CD8-positive, alpha-beta memory T cell (primary cell): ENCODE measurements around the gene CCM2. TPM values are rescaled to one million over a fixed set of nuclear protein-coding genes. Genes with fewer than 3 reads are reported as not detected.

Experiments
- CTCF ChIA-PET: fragments of 350-600 bp; sonication (Branson Sonifier 250); formaldehyde crosslinking; loops from one replicate; lab custom pipeline; 2021; ENCODE audit warnings: antibody characterized with exemption; lab: Charles Lee
- POLR2A ChIA-PET: fragments of 350-600 bp; sonication (Branson Sonifier 250); formaldehyde crosslinking; loops from one replicate; lab custom pipeline; 2021; ENCODE audit warnings: antibody characterized with exemption; lab: Charles Lee
- DNase-seq, 5 donors: peaks; one replicate each; pipeline versions ENCODE4 v3.0.0 to v3.0.0-alpha.2; 2020 to 2022; ENCODE audit warnings: mixed read lengths in 1 of 5
- H3K27ac ChIP-seq: one replicate; pipeline ENCODE4 v1.7.0; 2013; ENCODE audit warnings: low read depth, mild to moderate bottlenecking, low read length, moderate library complexity
- H3K27me3 ChIP-seq: 2 replicates; pipeline ENCODE4 v1.7.0; 2013; ENCODE audit warnings: low read length, mild to moderate bottlenecking; ENCODE audit not compliant: insufficient read depth, poor library complexity, severe bottlenecking
- H3K36me3 ChIP-seq: 2 replicates; pipeline ENCODE4 v1.7.0; 2013; ENCODE audit warnings: mild to moderate bottlenecking, low read length, moderate library complexity; ENCODE audit not compliant: insufficient read depth
- H3K4me1 ChIP-seq: 2 replicates; pipeline ENCODE4 v1.7.0; 2013; ENCODE audit warnings: mild to moderate bottlenecking, low read length, moderate library complexity; ENCODE audit not compliant: insufficient read depth
- H3K4me3 ChIP-seq: 2 replicates; pipeline ENCODE4 v1.7.0; 2013; ENCODE audit warnings: mild to moderate bottlenecking, low read length
- H3K9me3 ChIP-seq: 2 replicates; pipeline ENCODE4 v1.7.0; 2013; ENCODE audit warnings: mild to moderate bottlenecking, low read length
- H3K27ac Mint-ChIP-seq, 8 donors: one replicate each; pipeline ENCODE4 v1.8.0; 2020 to 2021; ENCODE audit warnings: mixed read lengths in 8 of 8, mild to moderate bottlenecking in 6 of 8, inconsistent platforms in 3 of 8, moderate library complexity in 3 of 8
- H3K27me3 Mint-ChIP-seq, 2 donors: one replicate each; pipeline ENCODE4 v1.8.0; 2020 to 2021; ENCODE audit warnings: mixed read lengths in 2 of 2, mild to moderate bottlenecking in 1 of 2, moderate library complexity in 1 of 2
- H3K36me3 Mint-ChIP-seq, 3 donors: one replicate each; pipeline ENCODE4 v1.8.0; 2020 to 2021; ENCODE audit warnings: mixed read lengths in 3 of 3, inconsistent platforms in 1 of 3, mild to moderate bottlenecking in 1 of 3
- H3K4me1 Mint-ChIP-seq, 3 donors: one replicate each; pipeline ENCODE4 v1.8.0; 2020 to 2021; ENCODE audit warnings: mixed read lengths in 3 of 3, inconsistent platforms in 1 of 3, mild to moderate bottlenecking in 1 of 3
- H3K4me3 Mint-ChIP-seq, 7 donors: one replicate each; pipeline ENCODE4 v1.8.0; 2020 to 2021; ENCODE audit warnings: mixed read lengths in 7 of 7, mild to moderate bottlenecking in 6 of 7, moderate library complexity in 4 of 7, inconsistent platforms in 2 of 7
- H3K9me3 Mint-ChIP-seq, 5 donors: one replicate each; pipeline ENCODE4 v1.8.0; 2020 to 2022; ENCODE audit warnings: mixed read lengths in 5 of 5, mild to moderate bottlenecking in 3 of 5, moderate library complexity in 2 of 5, inconsistent platforms in 1 of 5
- polyA plus RNA-seq: library from polyadenylated mRNA; unstranded; fragments of 300-500 nt; fragmentation: Illumina TruSeq; gene quantifications from one replicate; pipeline ENCODE4 v1.2.3, GENCODE V29; 2021
- total RNA-seq, 2 experiments: library from RNA; stranded (reverse); gene quantifications; one replicate each; pipeline ENCODE4 v1.2.3, GENCODE V29; 2021

The CCM2 gene
- total and polyA plus RNA-seq, 3 experiments from 2014 or later, result 70.6 to 81.1 (median 74.8) TPM

- H3K4me3 ChIP-seq, result no peak overlapping the region
- Mint-ChIP-seq H3K4me1 (peaks cover 9 to 38% (median 11%) of the 10 kb centered on the region in 3 donors), H3K27ac (peak overlapping the region in 1 of 8 donors; percentile 93), H3K27me3 (peaks cover 0 to 1% of the 10 kb centered on the region in 2 donors), H3K36me3 (peaks cover 4 to 71% (median 9%) of the 10 kb centered on the region in 3 donors), H3K4me3 (no peak overlapping the region), H3K9me3 (no peaks in the 10 kb centered on the region)
- CTCF ChIA-PET, result interaction anchor here (0.7 to 1.1 kb wide), 4 partner anchors 11 to 102 kb away, joined by 3 to 4 read pairs (median 3); no protein-coding TSS in a partner anchor
- no peak overlapping the region for H3K27ac ChIP-seq
- H3K4me1 ChIP-seq, result no peaks in the 10 kb centered on the region
- H3K27me3 ChIP-seq, result no peaks in the 10 kb centered on the region
- no peak for DNase-seq
- POLR2A ChIA-PET, result no interaction called here
- H3K36me3 ChIP-seq, result peaks cover 61% of the 10 kb centered on the region
- no peaks in the 10 kb centered on the region for H3K9me3 ChIP-seq
Measured at GRCh38 chr7:45075355-45075644, 75.3 kb downstream of the CCM2 start.

DNA sequence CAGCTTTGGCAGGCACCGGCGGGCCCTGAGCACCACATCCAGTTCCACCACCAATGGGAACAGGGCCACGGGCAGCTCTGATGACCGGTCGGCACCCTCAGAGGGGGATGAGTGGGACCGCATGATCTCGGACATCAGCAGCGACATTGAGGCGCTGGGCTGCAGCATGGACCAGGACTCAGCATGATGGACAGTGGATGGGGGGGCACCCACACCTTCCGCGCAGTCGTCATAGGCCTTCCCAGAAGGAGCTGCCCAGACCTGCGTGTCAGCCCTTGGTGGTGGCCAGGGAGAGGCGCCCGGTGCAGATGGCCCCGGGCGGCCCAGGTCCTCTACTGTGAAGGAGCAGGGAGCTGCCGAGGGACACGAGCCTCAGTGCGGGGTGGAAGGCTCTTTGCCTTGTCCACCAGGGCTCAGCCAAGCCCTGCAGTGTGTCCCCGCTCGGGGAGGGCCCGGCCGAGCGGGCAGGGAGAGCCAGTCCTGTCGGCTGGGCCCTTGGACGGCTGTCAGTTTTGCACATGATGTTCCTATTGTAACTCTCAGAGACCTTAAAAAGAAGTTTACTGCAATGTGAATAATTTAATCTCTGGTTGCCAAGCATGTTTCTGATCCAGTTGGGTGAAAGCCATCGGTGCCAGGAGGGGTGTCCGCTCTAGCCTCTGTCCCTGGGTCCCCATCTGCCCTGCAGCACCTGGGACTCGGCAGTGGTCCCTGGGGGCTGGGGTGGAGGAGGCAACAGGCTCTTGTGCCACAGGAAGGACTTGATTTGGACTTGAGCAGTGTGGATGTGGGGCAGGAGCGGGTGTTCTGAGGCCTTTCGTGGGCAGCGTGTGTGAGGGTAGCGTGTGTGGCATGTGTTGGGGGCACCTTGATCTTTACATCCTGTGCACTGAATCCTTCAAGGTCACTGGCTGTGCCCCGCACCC lies 76.1 kb downstream of the CCM2 start:
- Histone ChIP-seq H3K9me3 (no peaks in the 10 kb centered on the region), H3K36me3 (peaks cover 54% of the 10 kb centered on the region), H3K4me3 (no peak overlapping the region), H3K27me3 (no peaks in the 10 kb centered on the region), H3K4me1 (no peaks in the 10 kb centered on the region), H3K27ac (no peak overlapping the region)
- ChIA-PET CTCF (interaction anchor here (0.7 to 1.0 kb wide), 3 partner anchors 12 to 103 kb away, joined by 3 to 4 read pairs (median 3); no protein-coding TSS in a partner anchor), POLR2A (no interaction called here)
- no peak for DNase-seq
- no peak overlapping the region for H3K4me3 Mint-ChIP-seq
- peak overlapping the region in 1 of 8 donors; percentile 47 for H3K27ac Mint-ChIP-seq
- no peaks in the 10 kb centered on the region for H3K9me3 Mint-ChIP-seq
- peaks cover 9 to 38% (median 11%) of the 10 kb centered on the region in 3 donors for H3K4me1 Mint-ChIP-seq
- H3K27me3 Mint-ChIP-seq, result peaks cover 0 to 1% of the 10 kb centered on the region in 2 donors
- peaks cover 4 to 64% (median 9%) of the 10 kb centered on the region in 3 donors for H3K36me3 Mint-ChIP-seq

- Histone ChIP-seq H3K9me3 (no peaks in the 10 kb centered on the region), H3K36me3 (peaks cover 46% of the 10 kb centered on the region), H3K4me3 (no peak overlapping the region), H3K27ac (no peak overlapping the region), H3K4me1 (no peaks in the 10 kb centered on the region), H3K27me3 (no peaks in the 10 kb centered on the region)
- peaks cover 0 to 1% of the 10 kb centered on the region in 2 donors for H3K27me3 Mint-ChIP-seq
- H3K9me3 Mint-ChIP-seq, result no peaks in the 10 kb centered on the region
- peaks cover 3 to 56% (median 9%) of the 10 kb centered on the region in 3 donors for H3K36me3 Mint-ChIP-seq
- H3K27ac Mint-ChIP-seq, result peak overlapping the region in 1 of 8 donors; percentile 71
- DNase-seq, result no peak
- POLR2A ChIA-PET, result interaction anchor here (0.6 kb wide), 1 partner anchor 47 kb away, joined by 3 read pairs; no protein-coding TSS in a partner anchor
- H3K4me3 Mint-ChIP-seq, result no peak overlapping the region
- H3K4me1 Mint-ChIP-seq, result peaks cover 5 to 34% (median 10%) of the 10 kb centered on the region in 3 donors
- CTCF ChIA-PET, result no interaction called here
Measured at GRCh38 chr7:45076946-45077345, 76.9 kb downstream of the CCM2 start.

GRCh38 chr7:45077579-45077978 lies 77.6 kb downstream of the CCM2 start:
- peaks cover 0 to 1% of the 10 kb centered on the region in 2 donors for H3K27me3 Mint-ChIP-seq
- DNase-seq, result no peak
- H3K9me3 Mint-ChIP-seq, result no peaks in the 10 kb centered on the region
- H3K4me1 Mint-ChIP-seq, result peaks cover 4 to 32% (median 10%) of the 10 kb centered on the region in 3 donors
- no peak overlapping the region for H3K27ac ChIP-seq
- no peaks in the 10 kb centered on the region for H3K4me1 ChIP-seq
- H3K4me3 Mint-ChIP-seq, result no peak overlapping the region
- peaks cover 39% of the 10 kb centered on the region for H3K36me3 ChIP-seq
- no peaks in the 10 kb centered on the region for H3K9me3 ChIP-seq
- H3K27ac Mint-ChIP-seq, result peak overlapping the region in 5 of 8 donors; percentile 24 to 83 (median 76)
- peaks cover 2 to 50% (median 9%) of the 10 kb centered on the region in 3 donors for H3K36me3 Mint-ChIP-seq
- ChIA-PET POLR2A (no interaction called here), CTCF (no interaction called here)
- no peak overlapping the region for H3K4me3 ChIP-seq
- H3K27me3 ChIP-seq, result no peaks in the 10 kb centered on the region

GRCh38 chr7:45078125-45078681 lies 78.2 kb downstream of the CCM2 start:
- peaks cover 2 to 44% (median 5%) of the 10 kb centered on the region in 3 donors for H3K36me3 Mint-ChIP-seq
- H3K9me3 ChIP-seq, result no peaks in the 10 kb centered on the region
- H3K9me3 Mint-ChIP-seq, result no peaks in the 10 kb centered on the region
- H3K4me1 Mint-ChIP-seq, result peaks cover 4 to 28% (median 7%) of the 10 kb centered on the region in 3 donors
- no peak overlapping the region for H3K4me3 ChIP-seq
- H3K4me3 Mint-ChIP-seq, result no peak overlapping the region
- H3K4me1 ChIP-seq, result no peaks in the 10 kb centered on the region
- no peak for DNase-seq
- no peak overlapping the region for H3K27ac ChIP-seq
- H3K27ac Mint-ChIP-seq, result peak overlapping the region in 7 of 8 donors; percentile 24 to 83 (median 76)
- no peaks in the 10 kb centered on the region for H3K27me3 ChIP-seq
- no peaks in the 10 kb centered on the region for H3K27me3 Mint-ChIP-seq
- CTCF ChIA-PET, result no interaction called here
- POLR2A ChIA-PET, result no interaction called here
- H3K36me3 ChIP-seq, result peaks cover 33% of the 10 kb centered on the region

DNA sequence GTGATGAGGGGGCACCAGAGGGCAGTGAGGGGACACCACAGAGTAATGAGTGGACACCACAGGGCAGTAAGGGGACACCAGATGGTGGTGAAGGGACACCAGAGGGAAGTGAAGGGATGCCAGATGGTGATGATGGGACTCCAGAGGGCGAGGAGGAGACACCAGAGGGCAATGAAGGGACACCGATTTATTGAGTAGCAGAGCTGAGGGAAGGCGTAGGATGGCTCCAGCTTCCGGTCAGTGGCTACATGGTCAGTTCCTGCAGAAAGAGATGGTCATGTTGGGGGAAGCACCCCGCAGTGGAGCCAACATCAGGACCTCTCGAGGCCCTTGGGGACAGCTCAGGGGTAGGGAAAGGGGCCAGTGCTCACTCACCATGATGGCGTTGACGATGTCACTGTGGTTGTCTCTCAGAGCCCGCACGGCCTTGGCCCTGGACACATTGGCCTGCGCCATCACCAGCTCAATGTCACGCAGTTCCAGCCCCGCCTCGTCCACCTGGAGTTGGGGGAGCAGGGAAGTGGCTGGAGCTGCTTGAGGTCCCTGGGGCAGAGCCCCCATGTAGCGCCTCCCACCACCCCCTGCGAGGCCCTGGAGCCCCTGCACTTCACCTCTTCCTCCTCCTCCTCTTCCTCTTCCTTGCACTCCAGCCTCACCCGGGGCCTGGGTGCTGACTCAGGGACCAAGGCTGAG lies 80.4 kb downstream of the CCM2 start:
- H3K27ac ChIP-seq, result no peak overlapping the region
- Mint-ChIP-seq H3K27ac (peak overlapping the region; percentile 12 to 95 (median 76)), H3K27me3 (no peaks in the 10 kb centered on the region), H3K9me3 (no peaks in the 10 kb centered on the region), H3K4me1 (peaks cover 0 to 19% (median 2%) of the 10 kb centered on the region in 3 donors), H3K4me3 (peak overlapping the region in 1 of 7 donors; percentile 80), H3K36me3 (peaks cover 0 to 22% (median 0%) of the 10 kb centered on the region in 3 donors)
- H3K9me3 ChIP-seq, result no peaks in the 10 kb centered on the region
- no peak overlapping the region for H3K4me3 ChIP-seq
- POLR2A ChIA-PET, result no interaction called here
- DNase-seq, result no peak
- CTCF ChIA-PET, result interaction anchor here (1.0 to 1.6 kb wide), 3 partner anchors 43 to 236 kb away, joined by 3 to 5 read pairs (median 3); no protein-coding TSS in a partner anchor
- no peaks in the 10 kb centered on the region for H3K4me1 ChIP-seq
- peaks cover 12% of the 10 kb centered on the region for H3K36me3 ChIP-seq
- H3K27me3 ChIP-seq, result no peaks in the 10 kb centered on the region

DNA sequence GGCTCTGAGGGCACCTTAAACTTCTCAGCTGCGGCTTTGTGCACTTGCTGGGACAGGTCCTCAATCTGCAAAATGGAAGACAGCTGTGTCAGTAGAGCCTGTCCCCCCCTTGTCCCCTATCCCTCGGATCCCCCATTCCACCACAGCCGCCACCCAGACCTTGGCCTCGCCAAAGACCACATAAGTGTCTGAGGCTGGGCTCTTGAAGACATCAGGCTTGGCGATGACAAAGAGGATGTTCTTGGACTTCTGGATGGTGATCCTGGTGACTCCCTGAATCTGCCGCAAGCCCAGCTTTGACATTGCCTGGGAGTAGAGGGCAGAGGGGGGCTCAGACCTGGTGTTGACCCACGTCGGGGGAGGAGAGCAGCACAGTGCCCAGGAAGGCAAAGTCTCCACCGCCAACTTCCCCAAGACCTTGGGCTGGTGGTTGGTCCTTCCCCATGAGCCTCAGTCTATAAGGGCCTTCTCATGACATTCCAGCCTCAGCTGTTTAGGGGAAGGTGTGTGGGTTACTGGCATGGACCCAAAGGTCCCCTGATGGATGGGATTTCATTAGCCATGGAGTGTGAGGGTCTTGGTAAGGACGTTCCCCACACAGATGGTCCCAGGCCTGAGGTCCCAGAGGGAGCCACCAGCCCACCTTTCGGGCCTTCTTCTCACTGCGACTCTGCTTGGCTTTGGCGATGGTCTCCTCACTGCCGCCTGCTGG lies 81.1 kb downstream of the CCM2 start:
- DNase-seq, result peak in 1 of 5 donors; percentile 31
- H3K27ac Mint-ChIP-seq, result peak overlapping the region in 5 of 8 donors; percentile 45 to 90 (median 57)
- peaks cover 0 to 16% (median 0%) of the 10 kb centered on the region in 3 donors for H3K36me3 Mint-ChIP-seq
- Histone ChIP-seq H3K9me3 (no peaks in the 10 kb centered on the region), H3K27ac (no peak overlapping the region), H3K4me3 (no peak overlapping the region), H3K36me3 (peaks cover 5% of the 10 kb centered on the region), H3K27me3 (no peaks in the 10 kb centered on the region), H3K4me1 (no peaks in the 10 kb centered on the region)
- H3K4me3 Mint-ChIP-seq, result no peak overlapping the region
- H3K9me3 Mint-ChIP-seq, result no peaks in the 10 kb centered on the region
- peaks cover 0 to 15% (median 2%) of the 10 kb centered on the region in 3 donors for H3K4me1 Mint-ChIP-seq
- CTCF ChIA-PET, result interaction anchor here (1.0 to 1.6 kb wide), 3 partner anchors 42 to 237 kb away, joined by 3 to 5 read pairs (median 3); no protein-coding TSS in a partner anchor
- no peaks in the 10 kb centered on the region for H3K27me3 Mint-ChIP-seq
- POLR2A ChIA-PET, result no interaction called here
